ENCODE measurements around the gene APBA1. TPM values are rescaled to one million over a fixed set of nuclear protein-coding genes. Genes with fewer than 3 reads are reported as not detected.

Gene APBA1
- total and polyA plus RNA-seq, 12 donors, result 0.66 to 5.7 (median 2.5) TPM

DNA sequence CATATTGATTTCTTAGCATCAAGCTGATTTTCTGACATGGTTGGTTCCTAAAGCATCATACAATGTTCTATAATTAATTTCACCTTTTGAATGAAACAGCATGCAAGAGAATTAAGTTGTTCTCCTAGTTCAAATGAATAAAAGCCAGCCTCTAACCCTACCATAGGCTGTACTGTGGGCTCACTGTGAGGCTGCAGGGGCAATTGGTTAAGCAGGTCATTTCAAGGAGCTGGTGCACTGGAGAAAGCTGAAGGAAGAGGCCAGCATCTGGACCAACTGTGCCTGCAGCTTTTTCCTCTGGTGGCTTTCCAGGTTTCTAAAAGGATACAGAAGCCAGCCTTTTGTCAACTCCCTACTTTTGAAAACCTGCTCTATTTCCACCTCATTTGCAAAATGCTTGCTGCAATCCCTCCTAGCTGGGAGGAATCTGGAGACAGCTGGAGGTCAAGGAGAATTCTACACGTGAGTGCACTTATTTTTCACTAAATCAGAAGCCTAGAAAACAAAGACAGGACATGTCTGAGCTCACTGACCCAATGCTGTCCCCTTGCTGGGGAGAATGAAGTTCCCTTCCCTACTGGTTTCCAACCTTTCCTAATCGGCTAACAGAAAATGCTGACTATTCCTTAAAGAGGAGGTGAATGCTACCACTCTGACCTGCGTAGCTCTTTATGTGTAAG lies 158.9 kb downstream of the APBA1 start:
- intact Hi-C loops (cut with DNase I), result no loop called here
- Histone ChIP-seq H3K36me3 (peaks cover 0 to 10% (median 0%) of the 10 kb centered on the region in 9 donors), H3K9me3 (no peaks in the 10 kb centered on the region), H3K27ac (no peak overlapping the region), H3K4me1 (no peaks in the 10 kb centered on the region), H3K4me3 (no peak overlapping the region), H3K27me3 (no peaks in the 10 kb centered on the region)
- ATAC-seq, result no peak
- DNase-seq, result no peak
- WGBS, 2 donors, result 62 to 67% methylated on average over 3 of the region's 3 CpGs
- TF ChIP-seq, protein P1, sequence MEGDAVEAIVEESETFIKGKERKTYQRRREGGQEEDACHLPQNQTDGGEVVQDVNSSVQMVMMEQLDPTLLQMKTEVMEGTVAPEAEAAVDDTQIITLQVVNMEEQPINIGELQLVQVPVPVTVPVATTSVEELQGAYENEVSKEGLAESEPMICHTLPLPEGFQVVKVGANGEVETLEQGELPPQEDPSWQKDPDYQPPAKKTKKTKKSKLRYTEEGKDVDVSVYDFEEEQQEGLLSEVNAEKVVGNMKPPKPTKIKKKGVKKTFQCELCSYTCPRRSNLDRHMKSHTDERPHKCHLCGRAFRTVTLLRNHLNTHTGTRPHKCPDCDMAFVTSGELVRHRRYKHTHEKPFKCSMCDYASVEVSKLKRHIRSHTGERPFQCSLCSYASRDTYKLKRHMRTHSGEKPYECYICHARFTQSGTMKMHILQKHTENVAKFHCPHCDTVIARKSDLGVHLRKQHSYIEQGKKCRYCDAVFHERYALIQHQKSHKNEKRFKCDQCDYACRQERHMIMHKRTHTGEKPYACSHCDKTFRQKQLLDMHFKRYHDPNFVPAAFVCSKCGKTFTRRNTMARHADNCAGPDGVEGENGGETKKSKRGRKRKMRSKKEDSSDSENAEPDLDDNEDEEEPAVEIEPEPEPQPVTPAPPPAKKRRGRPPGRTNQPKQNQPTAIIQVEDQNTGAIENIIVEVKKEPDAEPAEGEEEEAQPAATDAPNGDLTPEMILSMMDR (IDR thresholded peaks at IDR 0.05), result no peak

DNA sequence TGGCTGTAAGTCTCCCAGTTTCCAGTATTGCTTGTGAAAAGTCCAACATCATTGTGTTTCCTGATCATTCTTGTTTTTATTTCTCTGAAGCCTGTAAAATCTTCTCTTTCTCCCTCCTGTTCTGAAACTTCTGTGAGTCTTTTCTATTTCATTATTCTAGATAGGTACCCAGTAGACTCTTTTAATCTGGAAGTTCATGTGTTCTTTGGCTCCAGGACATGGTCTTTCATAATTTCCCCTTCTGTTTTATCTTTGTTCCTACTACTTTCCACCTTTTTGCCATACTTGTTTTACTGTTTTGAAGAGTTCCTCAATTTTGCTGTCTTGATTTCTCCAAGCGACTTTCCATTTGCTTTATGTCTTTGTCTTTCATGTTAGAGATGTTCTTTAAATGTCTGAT lies 168.1 kb downstream of the APBA1 start:
- ATAC-seq, result no peak
- intact Hi-C loops (cut with DNase I), result no loop called here
- no peaks in the 10 kb centered on the region for H3K9me3 ChIP-seq
- H3K4me3 ChIP-seq, result no peak overlapping the region
- no peaks in the 10 kb centered on the region for H3K36me3 ChIP-seq
- whole genome bisulfite sequencing, 2 donors, result 90 to 92% methylated on average over 1 of the region's 1 CpG
- no peak for DNase-seq
- no peak overlapping the region for H3K27ac ChIP-seq
- H3K27me3 ChIP-seq, result no peaks in the 10 kb centered on the region
- no peaks in the 10 kb centered on the region for H3K4me1 ChIP-seq
- TF ChIP-seq, protein P1 (IDR thresholded peaks at IDR 0.05), result no peak

DNA sequence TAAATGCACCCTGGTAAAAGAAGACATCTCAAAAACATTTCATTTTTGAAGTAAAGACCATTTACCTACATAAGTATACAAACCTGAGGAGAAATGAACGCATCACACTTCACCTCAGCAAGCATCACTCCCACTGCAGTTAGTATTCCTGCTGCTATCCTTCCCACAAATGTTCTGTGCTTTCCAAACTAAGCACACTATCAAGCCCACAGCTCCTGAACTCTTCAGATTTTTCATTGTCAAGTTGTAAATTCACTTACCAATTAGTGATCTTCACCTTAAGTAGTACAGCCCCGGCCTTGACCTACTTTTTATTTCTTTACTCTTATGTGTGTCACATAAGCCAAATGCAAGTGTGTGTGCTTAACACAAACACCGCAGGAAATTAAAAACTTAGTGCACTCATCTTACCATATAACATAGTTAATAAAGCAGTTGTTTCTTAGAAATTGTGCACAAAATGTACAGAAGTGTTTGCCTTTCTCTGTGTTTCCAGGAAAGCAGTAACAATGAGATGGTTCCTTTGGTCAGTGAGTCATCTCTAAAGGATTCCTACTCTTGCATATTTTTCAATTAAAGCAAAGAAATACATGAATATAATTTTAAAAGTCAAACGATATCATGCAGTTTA lies 169.4 kb downstream of the APBA1 start:
- Histone ChIP-seq H3K36me3 (no peaks in the 10 kb centered on the region), H3K4me3 (no peak overlapping the region), H3K4me1 (no peaks in the 10 kb centered on the region), H3K27me3 (no peaks in the 10 kb centered on the region), H3K9me3 (no peaks in the 10 kb centered on the region), H3K27ac (no peak overlapping the region)
- intact Hi-C loops (cut with DNase I), result no loop called here
- 81 to 89% methylated on average over 4 of the region's 4 CpGs for WGBS, 2 donors
- ATAC-seq, result no peak
- TF ChIP-seq, protein P1 (IDR thresholded peaks at IDR 0.05), result no peak
- DNase-seq, result no peak

DNA sequence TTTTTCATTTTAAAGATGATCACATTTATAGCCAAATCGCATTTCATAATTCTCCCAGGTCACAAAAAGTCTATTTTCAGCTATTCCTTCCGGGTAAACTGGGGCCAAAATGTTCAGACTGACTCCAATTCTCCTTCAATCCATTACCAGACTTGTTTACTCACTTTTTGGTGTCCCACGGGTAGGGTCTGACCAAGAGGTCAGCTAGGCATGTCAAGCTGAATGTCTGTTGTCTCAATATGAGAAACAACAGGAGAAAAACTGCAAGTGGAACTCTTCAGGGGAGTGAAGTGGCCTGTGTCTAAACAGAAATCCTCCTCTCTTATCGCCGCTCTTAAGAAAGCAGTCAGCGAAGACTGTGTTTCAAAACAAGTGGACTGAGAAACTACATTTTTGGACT lies 171.3 kb downstream of the APBA1 start:
- TF ChIP-seq, protein P1 (IDR thresholded peaks at IDR 0.05), result no peak
- Histone ChIP-seq H3K9me3 (no peaks in the 10 kb centered on the region), H3K36me3 (no peaks in the 10 kb centered on the region), H3K4me3 (no peak overlapping the region), H3K27ac (peak overlapping the region in 2 of 10 donors; percentile 3 to 36), H3K4me1 (no peaks in the 10 kb centered on the region), H3K27me3 (no peaks in the 10 kb centered on the region)
- DNase-seq (no peak), ATAC-seq (peak in 2 of 8 donors; percentile 54 to 55)
- 70 to 78% methylated on average over 6 of the region's 6 CpGs for WGBS, 2 donors
- intact Hi-C loops (cut with DNase I), result no loop called here
